Measurements from ENCODE around the gene TMEM60. TPM values are rescaled to one million over a fixed set of nuclear protein-coding genes. Genes with fewer than 3 reads are reported as not detected.

TMEM60 gene
- total RNA-seq, 1 donor from 2014 or later: 16.6 TPM

GRCh38 chr7:77823787-77824186 is 25.6 kb upstream of the TMEM60 start:
- DNase-seq (ENCODE audit: low spot score): no peak
- Mint-ChIP-seq H3K9me3 (ENCODE audit: low read depth) (peaks cover 46% of the 10 kb centered on the region), H3K36me3 (ENCODE audit: low read depth) (peaks cover 31% of the 10 kb centered on the region), H3K4me3 (ENCODE audit: unreplicated experiment) (no peak overlapping the region), H3K4me1 (ENCODE audit: low read depth) (peaks cover 9% of the 10 kb centered on the region), H3K27ac (ENCODE audit: unreplicated experiment) (no peak overlapping the region), H3K27me3 (ENCODE audit: low read depth) (no peaks in the 10 kb centered on the region)
- TF ChIP-seq CTCF (IDR thresholded peaks at IDR 0.05): no peak

GRCh38 chr7:77822269-77822668 is 24.0 kb upstream of the TMEM60 start:
- no peak overlapping the region for H3K4me3 Mint-ChIP-seq (ENCODE audit: unreplicated experiment)
- peaks cover 9% of the 10 kb centered on the region for H3K4me1 Mint-ChIP-seq (ENCODE audit: low read depth)
- H3K9me3 Mint-ChIP-seq (ENCODE audit: low read depth): peaks cover 55% of the 10 kb centered on the region
- no peak for DNase-seq (ENCODE audit: low spot score)
- no peaks in the 10 kb centered on the region for H3K27me3 Mint-ChIP-seq (ENCODE audit: low read depth)
- peaks cover 37% of the 10 kb centered on the region for H3K36me3 Mint-ChIP-seq (ENCODE audit: low read depth)
- no peak for TF ChIP-seq CTCF (IDR thresholded peaks at IDR 0.05)
- H3K27ac Mint-ChIP-seq (ENCODE audit: unreplicated experiment): no peak overlapping the region

- TF ChIP-seq CTCF (IDR thresholded peaks at IDR 0.05): no peak
- no peak for DNase-seq (ENCODE audit: low spot score)
- no peaks in the 10 kb centered on the region for H3K27me3 Mint-ChIP-seq (ENCODE audit: low read depth)
- H3K4me1 Mint-ChIP-seq (ENCODE audit: low read depth): peaks cover 11% of the 10 kb centered on the region
- no peak overlapping the region for H3K4me3 Mint-ChIP-seq (ENCODE audit: unreplicated experiment)
- H3K9me3 Mint-ChIP-seq (ENCODE audit: low read depth): peaks cover 56% of the 10 kb centered on the region
- no peak overlapping the region for H3K27ac Mint-ChIP-seq (ENCODE audit: unreplicated experiment)
- peaks cover 44% of the 10 kb centered on the region for H3K36me3 Mint-ChIP-seq (ENCODE audit: low read depth)
These were observed 22.7 kb upstream of the TMEM60 start for GRCh38 chr7:77820967-77821366.

GRCh38 chr7:77819021-77819420 is 20.8 kb upstream of the TMEM60 start:
- H3K27ac Mint-ChIP-seq (ENCODE audit: unreplicated experiment): no peak overlapping the region
- peaks cover 10% of the 10 kb centered on the region for H3K4me1 Mint-ChIP-seq (ENCODE audit: low read depth)
- no peaks in the 10 kb centered on the region for H3K27me3 Mint-ChIP-seq (ENCODE audit: low read depth)
- no peak for TF ChIP-seq CTCF (IDR thresholded peaks at IDR 0.05)
- peaks cover 49% of the 10 kb centered on the region for H3K9me3 Mint-ChIP-seq (ENCODE audit: low read depth)
- DNase-seq (ENCODE audit: low spot score): no peak
- no peak overlapping the region for H3K4me3 Mint-ChIP-seq (ENCODE audit: unreplicated experiment)
- peaks cover 40% of the 10 kb centered on the region for H3K36me3 Mint-ChIP-seq (ENCODE audit: low read depth)

- no peaks in the 10 kb centered on the region for H3K27me3 Mint-ChIP-seq (ENCODE audit: low read depth)
- no peak for DNase-seq (ENCODE audit: low spot score)
- H3K9me3 Mint-ChIP-seq (ENCODE audit: low read depth): peaks cover 19% of the 10 kb centered on the region
- no peak for TF ChIP-seq CTCF (IDR thresholded peaks at IDR 0.05)
- peaks cover 29% of the 10 kb centered on the region for H3K4me1 Mint-ChIP-seq (ENCODE audit: low read depth)
- no peak overlapping the region for H3K4me3 Mint-ChIP-seq (ENCODE audit: unreplicated experiment)
- peaks cover 13% of the 10 kb centered on the region for H3K36me3 Mint-ChIP-seq (ENCODE audit: low read depth)
- H3K27ac Mint-ChIP-seq (ENCODE audit: unreplicated experiment): peak overlapping the region; percentile 46
These were observed 14.9 kb upstream of the TMEM60 start for GRCh38 chr7:77813180-77813579.
